ENCODE results near the gene CDC27.

DNA sequence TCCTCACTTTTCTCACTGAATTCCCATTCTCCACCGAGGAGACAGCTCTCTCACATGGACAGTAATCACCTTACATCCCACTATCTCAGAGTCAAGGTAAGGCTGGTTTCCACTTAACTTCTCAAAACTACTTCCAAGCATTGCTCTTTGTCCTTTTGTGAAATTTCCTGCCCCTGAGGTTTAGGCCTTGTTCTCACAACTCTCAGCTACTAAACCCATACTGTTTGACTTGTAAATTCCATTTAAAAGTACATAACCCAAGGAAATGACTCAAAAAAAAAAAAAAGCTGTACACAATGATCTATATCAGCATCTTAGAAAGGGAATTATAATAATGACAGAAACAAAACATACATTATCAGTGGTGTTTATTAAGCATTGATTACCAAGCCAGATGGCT lies 8.8 kb downstream of the CDC27 start:
- TF ChIP-seq, protein P1, sequence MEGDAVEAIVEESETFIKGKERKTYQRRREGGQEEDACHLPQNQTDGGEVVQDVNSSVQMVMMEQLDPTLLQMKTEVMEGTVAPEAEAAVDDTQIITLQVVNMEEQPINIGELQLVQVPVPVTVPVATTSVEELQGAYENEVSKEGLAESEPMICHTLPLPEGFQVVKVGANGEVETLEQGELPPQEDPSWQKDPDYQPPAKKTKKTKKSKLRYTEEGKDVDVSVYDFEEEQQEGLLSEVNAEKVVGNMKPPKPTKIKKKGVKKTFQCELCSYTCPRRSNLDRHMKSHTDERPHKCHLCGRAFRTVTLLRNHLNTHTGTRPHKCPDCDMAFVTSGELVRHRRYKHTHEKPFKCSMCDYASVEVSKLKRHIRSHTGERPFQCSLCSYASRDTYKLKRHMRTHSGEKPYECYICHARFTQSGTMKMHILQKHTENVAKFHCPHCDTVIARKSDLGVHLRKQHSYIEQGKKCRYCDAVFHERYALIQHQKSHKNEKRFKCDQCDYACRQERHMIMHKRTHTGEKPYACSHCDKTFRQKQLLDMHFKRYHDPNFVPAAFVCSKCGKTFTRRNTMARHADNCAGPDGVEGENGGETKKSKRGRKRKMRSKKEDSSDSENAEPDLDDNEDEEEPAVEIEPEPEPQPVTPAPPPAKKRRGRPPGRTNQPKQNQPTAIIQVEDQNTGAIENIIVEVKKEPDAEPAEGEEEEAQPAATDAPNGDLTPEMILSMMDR (conservative IDR thresholded peaks at IDR 0.05; ENCODE audit: low read length): no peak
- no peak for TF ChIP-seq EZH2phosphoT487 (IDR thresholded peaks at IDR 0.05; ENCODE audit: borderline replicate concordance)

All from Loucy (cell line).